ENCODE data around the gene CARD19. TPM values are rescaled to one million over a fixed set of nuclear protein-coding genes. Genes with fewer than 3 reads are reported as not detected.

The CARD19 gene
- total and polyA plus RNA-seq, 5 experiments from 2014 or later = 56.3 to 71.2 (median 62.9) TPM

DNA sequence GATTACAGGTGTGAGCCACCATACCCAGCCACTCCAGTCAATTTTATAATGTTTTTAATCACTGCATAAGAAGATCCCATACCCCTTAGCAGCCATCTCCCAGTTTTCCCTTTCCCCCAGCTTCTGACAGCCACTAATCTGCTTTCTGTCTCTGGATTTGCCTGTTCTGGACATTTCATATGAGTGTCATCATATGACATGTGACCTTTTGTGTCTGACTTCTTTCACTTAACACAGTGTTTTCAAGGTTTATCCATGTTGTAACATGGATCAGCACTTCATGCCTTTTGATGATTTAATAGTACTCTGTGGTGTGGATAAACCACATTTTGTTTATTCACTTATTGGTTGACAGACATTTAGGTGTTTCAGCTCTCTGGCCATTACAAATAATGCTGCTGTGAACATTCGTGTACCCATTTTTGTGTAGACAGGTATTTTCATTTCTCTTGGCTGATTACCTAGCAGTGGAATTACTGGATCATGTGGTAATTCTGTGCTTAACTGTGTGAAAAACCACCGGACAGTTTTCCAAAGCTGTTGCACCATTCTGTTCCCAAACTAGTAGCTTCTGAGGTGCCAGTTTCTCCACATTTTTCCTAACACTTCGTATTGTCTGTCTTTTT is 28.9 kb upstream of the CARD19 start:
- H3K27ac Mint-ChIP-seq = peak overlapping the region; percentile 70 to 100 (median 88)
- peaks cover 4 to 51% (median 11%) of the 10 kb centered on the region in 3 donors for H3K36me3 Mint-ChIP-seq
- DNase-seq = peak in 1 of 10 donors; percentile 28
- ATAC-seq = no peak
- H3K9me3 Mint-ChIP-seq = no peaks in the 10 kb centered on the region
- no peaks in the 10 kb centered on the region for H3K27me3 Mint-ChIP-seq
- H3K4me1 Mint-ChIP-seq = peaks cover 43 to 93% (median 82%) of the 10 kb centered on the region in 4 donors
- H3K4me3 Mint-ChIP-seq = peak overlapping the region in 9 of 10 donors; percentile 3 to 85 (median 35)
- POLR2A ChIA-PET = interaction anchor here (0.6 to 23.1 kb wide), 13 partner anchors 8 to 630 kb away, joined by 3 to 608 read pairs (median 47); partner anchors contain the start of gene CARD19

DNA sequence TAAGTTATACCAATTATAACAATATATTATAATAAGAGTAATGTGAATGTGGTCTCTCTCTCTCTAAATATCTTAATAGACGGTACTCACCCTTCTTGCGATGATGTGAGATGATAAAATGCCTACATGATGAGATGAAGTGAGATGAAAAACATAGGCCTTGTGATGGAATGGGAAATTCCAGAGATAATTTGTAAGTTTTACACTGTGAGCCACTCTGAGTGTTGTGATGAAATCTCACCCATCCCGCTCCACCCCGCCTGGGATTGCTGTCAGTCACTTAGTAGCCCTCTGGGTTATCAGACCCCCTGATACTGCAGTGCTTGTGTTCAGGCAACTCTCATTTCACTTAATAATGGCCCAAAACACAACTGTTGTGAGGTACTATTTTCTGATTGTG is 27.1 kb upstream of the CARD19 start:
- Mint-ChIP-seq H3K27me3 (no peaks in the 10 kb centered on the region), H3K4me3 (peak overlapping the region in 2 of 10 donors; percentile 29 to 36), H3K9me3 (no peaks in the 10 kb centered on the region), H3K4me1 (peaks cover 43 to 92% (median 82%) of the 10 kb centered on the region in 4 donors), H3K27ac (peak overlapping the region in 9 of 10 donors; percentile 58 to 100 (median 84)), H3K36me3 (peaks cover 4 to 54% (median 11%) of the 10 kb centered on the region in 3 donors)
- POLR2A ChIA-PET = interaction anchor here (0.7 to 10.4 kb wide), 2 partner anchors 24 to 30 kb away, joined by 3 to 221 read pairs; partner anchors contain the start of gene CARD19
- peak in 1 of 10 donors; percentile 6 for DNase-seq
- ATAC-seq = no peak

DNA sequence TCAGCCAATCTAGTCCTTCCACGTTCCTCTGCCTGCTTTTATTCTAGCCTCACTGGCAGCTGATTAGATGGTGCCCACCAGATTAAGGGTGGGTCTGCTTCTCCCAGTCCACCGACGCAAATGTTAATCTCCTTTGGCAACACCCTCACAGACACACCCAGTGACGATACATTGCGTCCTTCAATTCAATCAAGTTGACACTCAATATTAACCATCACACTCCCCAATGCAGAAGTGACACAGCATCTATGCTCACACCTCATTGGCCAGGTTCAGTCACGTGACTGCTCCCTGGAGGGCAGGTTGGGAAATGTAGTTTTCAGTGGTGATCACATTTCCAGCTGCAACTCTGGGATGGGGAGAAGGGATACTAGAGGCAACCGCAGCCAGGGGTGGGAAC is 24.6 kb upstream of the CARD19 start:
- H3K27me3 Mint-ChIP-seq = no peaks in the 10 kb centered on the region
- peak in 1 of 2 donors; percentile 36 for ATAC-seq
- H3K27ac Mint-ChIP-seq = peak overlapping the region in 8 of 10 donors; percentile 28 to 93 (median 86)
- peak overlapping the region in 3 of 10 donors; percentile 15 to 37 (median 29) for H3K4me3 Mint-ChIP-seq
- no peak for DNase-seq
- H3K36me3 Mint-ChIP-seq = peaks cover 4 to 56% (median 14%) of the 10 kb centered on the region in 3 donors
- no peaks in the 10 kb centered on the region for H3K9me3 Mint-ChIP-seq
- peaks cover 28 to 90% (median 75%) of the 10 kb centered on the region in 4 donors for H3K4me1 Mint-ChIP-seq
- POLR2A ChIA-PET = interaction anchor here (0.6 to 3.2 kb wide), 10 partner anchors 8 to 383 kb away, joined by 3 to 20 read pairs (median 5); partner anchors contain the start of gene CARD19

DNA sequence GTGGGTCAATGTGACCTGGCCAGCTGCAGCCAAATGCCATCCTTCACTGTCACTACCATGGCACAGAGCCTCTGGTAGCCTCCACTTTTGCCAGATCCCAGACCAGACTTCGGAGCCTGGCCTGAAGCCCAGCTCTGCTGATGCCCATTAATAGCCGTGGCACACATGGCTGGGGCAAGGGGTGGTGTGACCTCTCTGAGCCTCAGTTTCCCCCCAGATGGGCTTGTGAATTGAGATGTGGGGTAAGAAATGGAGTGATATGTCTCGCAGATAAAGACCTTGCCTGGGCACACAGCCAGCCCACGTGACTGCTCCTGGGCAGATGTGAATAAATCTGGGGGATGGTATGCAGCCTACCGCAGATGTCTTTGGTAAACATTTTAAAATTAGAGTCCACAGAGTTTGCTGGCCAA is 23.6 kb upstream of the CARD19 start:
- POLR2A ChIA-PET = interaction anchor here (0.6 to 3.2 kb wide), 11 partner anchors 9 to 382 kb away, joined by 3 to 20 read pairs (median 3); partner anchors contain the start of gene CARD19
- no peaks in the 10 kb centered on the region for H3K27me3 Mint-ChIP-seq
- H3K9me3 Mint-ChIP-seq = no peaks in the 10 kb centered on the region
- H3K4me3 Mint-ChIP-seq = peak overlapping the region; percentile 6 to 74 (median 64)
- peaks cover 0 to 59% (median 12%) of the 10 kb centered on the region in 3 donors for H3K36me3 Mint-ChIP-seq
- peaks cover 27 to 92% (median 75%) of the 10 kb centered on the region in 4 donors for H3K4me1 Mint-ChIP-seq
- ATAC-seq = peak; percentile 49 to 55
- H3K27ac Mint-ChIP-seq = peak overlapping the region; percentile 73 to 93 (median 88)
- DNase-seq = no peak

DNA sequence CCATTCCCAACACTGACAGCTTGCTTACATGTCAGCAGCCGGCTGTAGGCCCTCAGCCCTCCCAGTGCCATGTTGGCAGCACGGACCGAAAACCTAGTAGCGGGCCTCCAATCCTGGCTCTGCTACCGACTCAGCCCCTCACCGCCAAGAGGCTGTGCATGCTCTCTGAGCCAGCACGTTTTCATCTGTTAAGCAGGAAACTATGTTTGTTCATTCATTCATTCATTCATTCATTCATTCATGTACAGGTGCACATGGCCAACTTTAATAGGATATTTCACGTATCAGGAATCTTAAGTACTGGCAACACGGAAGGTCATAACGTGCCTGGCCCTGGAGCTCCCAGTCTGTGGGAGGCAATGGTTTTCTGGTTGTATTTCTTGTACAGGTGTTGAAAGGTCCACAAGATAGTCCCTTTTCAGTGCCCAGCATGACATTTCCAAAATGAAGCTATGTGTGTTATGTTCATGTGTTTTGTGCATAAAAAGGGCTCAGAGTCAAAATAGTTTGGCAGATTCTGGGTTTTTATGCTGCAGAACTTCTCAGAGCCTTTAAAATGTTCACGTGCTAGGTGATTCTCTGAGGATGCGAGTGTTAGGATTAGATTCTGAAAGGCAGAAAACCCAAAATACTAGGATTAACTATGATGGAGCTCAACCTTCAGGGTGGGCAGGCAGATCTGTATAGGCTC is 19.8 kb upstream of the CARD19 start:
- ATAC-seq (no peak), DNase-seq (no peak)
- Mint-ChIP-seq H3K36me3 (peaks cover 0 to 58% (median 13%) of the 10 kb centered on the region in 3 donors), H3K4me1 (peaks cover 23 to 75% (median 54%) of the 10 kb centered on the region in 4 donors), H3K4me3 (no peak overlapping the region), H3K9me3 (no peaks in the 10 kb centered on the region), H3K27ac (peak overlapping the region in 8 of 10 donors; percentile 15 to 88 (median 55)), H3K27me3 (no peaks in the 10 kb centered on the region)
- POLR2A ChIA-PET = interaction anchor here (1.2 to 6.8 kb wide), 5 partner anchors 9 to 16 kb away, joined by 3 to 47 read pairs (median 7); no protein-coding TSS in a partner anchor

DNA sequence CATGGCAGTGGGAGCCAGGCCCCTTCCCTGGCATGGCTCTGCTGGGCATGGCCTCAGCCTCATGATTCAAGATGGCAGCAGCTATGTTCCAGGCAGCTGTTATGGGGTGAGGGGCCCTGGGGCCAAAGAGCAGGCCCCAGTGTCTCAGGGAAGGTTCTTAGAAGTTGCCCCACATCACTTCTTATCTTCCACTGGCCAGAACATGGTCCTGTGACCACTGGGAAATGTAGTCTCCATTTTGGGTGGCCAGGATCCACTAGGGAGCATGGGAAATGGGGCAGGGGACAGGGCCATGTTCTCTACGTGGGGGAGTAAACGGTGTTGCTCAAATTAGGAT is 19.3 kb upstream of the CARD19 start:
- H3K27me3 Mint-ChIP-seq = no peaks in the 10 kb centered on the region
- POLR2A ChIA-PET = interaction anchor here (1.2 to 6.8 kb wide), 4 partner anchors 8 to 15 kb away, joined by 3 to 47 read pairs (median 6); no protein-coding TSS in a partner anchor
- no peak overlapping the region for H3K4me3 Mint-ChIP-seq
- H3K9me3 Mint-ChIP-seq = no peaks in the 10 kb centered on the region
- peak in 1 of 10 donors; percentile 9 for DNase-seq
- no peak for ATAC-seq
- H3K36me3 Mint-ChIP-seq = peaks cover 0 to 59% (median 10%) of the 10 kb centered on the region in 3 donors
- H3K27ac Mint-ChIP-seq = peak overlapping the region in 6 of 10 donors; percentile 30 to 88 (median 55)
- H3K4me1 Mint-ChIP-seq = peaks cover 19 to 75% (median 50%) of the 10 kb centered on the region in 4 donors

DNA sequence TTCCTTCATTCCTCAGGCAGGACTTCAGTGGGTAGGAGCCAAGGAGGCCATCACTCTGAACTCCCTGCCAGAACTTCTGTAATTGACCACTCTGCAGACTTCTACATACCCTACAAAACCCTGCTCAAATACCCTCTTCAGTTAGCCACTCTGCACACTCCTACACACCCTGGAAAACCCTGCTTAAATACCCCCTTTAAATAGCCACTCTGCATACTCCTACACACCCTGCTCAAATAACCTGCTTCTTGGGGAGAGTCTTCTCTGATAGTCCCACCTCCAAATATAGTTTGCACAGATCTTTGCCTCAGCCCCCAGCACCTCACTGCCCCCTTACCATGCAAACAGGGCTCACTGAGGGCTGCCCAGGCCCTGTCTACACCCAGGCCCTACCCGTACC is 18.6 kb upstream of the CARD19 start:
- Mint-ChIP-seq H3K27me3 (no peaks in the 10 kb centered on the region), H3K4me3 (no peak overlapping the region), H3K36me3 (peaks cover 0 to 65% (median 10%) of the 10 kb centered on the region in 3 donors), H3K4me1 (peaks cover 19 to 72% (median 46%) of the 10 kb centered on the region in 4 donors), H3K9me3 (no peaks in the 10 kb centered on the region), H3K27ac (peak overlapping the region; percentile 6 to 93 (median 56))
- POLR2A ChIA-PET = interaction anchor here (1.1 to 6.8 kb wide), 2 partner anchors 12 kb away, joined by 4 to 47 read pairs; no protein-coding TSS in a partner anchor
- DNase-seq = no peak
- no peak for ATAC-seq

DNA sequence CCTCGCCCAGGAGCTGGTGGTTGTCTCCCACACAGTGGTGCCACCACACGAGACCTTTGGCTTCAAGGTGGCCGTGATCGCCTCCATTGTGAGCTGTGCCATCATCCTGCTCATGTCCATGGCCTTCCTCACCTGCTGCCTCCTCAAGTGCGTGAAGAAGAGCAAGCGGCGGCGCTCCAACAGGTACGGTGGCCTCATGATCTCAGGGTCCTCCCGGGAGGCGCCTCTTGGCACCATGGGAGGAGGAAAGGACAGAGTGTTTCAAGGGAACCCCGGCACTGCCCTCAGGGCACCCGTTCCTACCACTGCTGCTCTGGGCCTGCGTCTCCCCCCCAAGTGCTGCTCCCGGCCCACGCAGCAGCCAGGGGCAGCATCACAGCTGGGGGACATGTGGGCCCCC is 18.2 kb upstream of the CARD19 start:
- Mint-ChIP-seq H3K9me3 (no peaks in the 10 kb centered on the region), H3K36me3 (peaks cover 0 to 66% (median 12%) of the 10 kb centered on the region in 3 donors), H3K4me3 (no peak overlapping the region), H3K4me1 (peaks cover 16 to 72% (median 44%) of the 10 kb centered on the region in 4 donors), H3K27me3 (no peaks in the 10 kb centered on the region), H3K27ac (peak overlapping the region in 7 of 10 donors; percentile 30 to 93 (median 58))
- no peak for ATAC-seq
- DNase-seq = peak in 1 of 10 donors; percentile 40
- POLR2A ChIA-PET = interaction anchor here (0.6 to 6.8 kb wide), 3 partner anchors 11 to 85 kb away, joined by 3 to 47 read pairs (median 4); no protein-coding TSS in a partner anchor

DNA sequence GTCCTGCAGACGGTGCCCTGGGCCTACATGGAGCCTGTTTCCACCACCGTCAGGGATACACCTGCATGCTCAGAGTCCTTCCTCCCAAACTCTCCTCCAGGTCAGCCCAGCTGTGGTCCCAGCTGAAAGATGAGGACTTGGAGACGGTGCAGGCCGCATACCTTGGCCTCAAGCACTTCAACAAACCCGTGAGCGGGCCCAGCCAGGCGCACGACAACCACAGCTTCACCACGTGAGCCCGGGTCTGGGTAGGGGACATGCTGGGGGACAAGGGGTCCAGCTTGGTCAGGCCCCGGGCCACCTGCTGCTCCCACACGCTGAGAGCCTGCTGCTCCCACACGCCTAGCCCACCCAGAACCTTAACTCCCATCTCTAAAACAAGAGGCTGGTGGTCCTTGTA is 16.6 kb upstream of the CARD19 start:
- no peak overlapping the region for H3K4me3 Mint-ChIP-seq
- POLR2A ChIA-PET = interaction anchor here (1.1 to 6.8 kb wide), 2 partner anchors 14 to 16 kb away, joined by 3 to 47 read pairs; partner anchors contain the start of gene CARD19
- H3K9me3 Mint-ChIP-seq = no peaks in the 10 kb centered on the region
- ATAC-seq (no peak), DNase-seq (peak in 1 of 10 donors; percentile 23)
- no peaks in the 10 kb centered on the region for H3K27me3 Mint-ChIP-seq
- H3K36me3 Mint-ChIP-seq = peaks cover 0 to 74% (median 15%) of the 10 kb centered on the region in 3 donors
- peak overlapping the region in 2 of 10 donors; percentile 30 to 83 for H3K27ac Mint-ChIP-seq
- peaks cover 18 to 73% (median 46%) of the 10 kb centered on the region in 4 donors for H3K4me1 Mint-ChIP-seq

DNA sequence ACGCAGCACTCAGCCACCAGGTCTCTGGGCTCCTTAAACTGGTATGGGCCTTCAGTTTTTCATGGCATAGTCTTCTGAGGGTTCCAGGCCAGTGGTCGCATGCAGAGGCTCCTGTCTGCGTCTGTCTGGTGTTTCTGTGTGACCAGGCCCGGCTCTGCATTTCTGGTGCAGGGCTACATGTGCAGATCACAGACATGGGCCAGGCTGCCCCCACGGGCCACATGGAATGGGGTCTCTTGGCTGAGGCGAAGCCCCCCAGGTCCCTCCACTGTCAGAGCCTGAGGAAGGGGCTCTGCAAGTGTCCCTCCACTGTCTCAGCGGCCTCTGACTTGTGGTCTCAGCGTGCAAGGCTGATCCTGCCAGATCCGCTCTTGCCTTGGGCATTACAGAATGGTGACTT is 15.6 kb upstream of the CARD19 start:
- peak overlapping the region in 7 of 10 donors; percentile 13 to 79 (median 60) for H3K27ac Mint-ChIP-seq

DNA sequence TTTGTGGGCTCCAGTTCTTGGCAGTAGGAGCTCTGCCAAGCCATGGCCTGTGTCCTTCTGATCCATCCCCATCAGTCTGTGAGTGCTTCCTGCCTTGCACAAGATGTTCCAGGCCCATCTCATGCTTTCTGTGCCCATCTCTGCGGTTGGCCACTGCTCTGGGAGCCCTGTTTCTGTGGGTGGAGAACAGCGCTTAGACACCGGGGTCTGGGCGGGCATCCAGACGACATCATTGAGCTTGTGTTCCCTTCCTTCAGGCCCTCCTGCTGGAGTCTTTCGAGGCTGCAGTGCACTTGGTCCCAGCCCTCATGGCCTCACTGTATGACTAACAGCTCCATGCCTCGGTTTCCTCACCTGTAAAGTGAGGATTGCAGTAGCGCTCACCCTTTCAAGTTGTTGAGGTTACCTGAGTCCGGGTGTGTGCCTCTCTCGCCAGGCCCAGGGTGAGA is 14.9 kb upstream of the CARD19 start:
- no peaks in the 10 kb centered on the region for H3K27me3 Mint-ChIP-seq
- peak in 1 of 10 donors; percentile 52 for DNase-seq
- H3K9me3 Mint-ChIP-seq = no peaks in the 10 kb centered on the region
- no peak for ATAC-seq
- H3K27ac Mint-ChIP-seq = peak overlapping the region in 7 of 10 donors; percentile 59 to 79 (median 67)
- H3K4me3 Mint-ChIP-seq = no peak overlapping the region
- POLR2A ChIA-PET = interaction anchor here (0.6 to 6.6 kb wide), 6 partner anchors 13 to 56 kb away, joined by 3 to 50 read pairs (median 3); partner anchors contain the start of gene CARD19
- H3K36me3 Mint-ChIP-seq = peaks cover 0 to 82% (median 22%) of the 10 kb centered on the region in 3 donors
- peaks cover 16 to 61% (median 33%) of the 10 kb centered on the region in 4 donors for H3K4me1 Mint-ChIP-seq

More for the DNA sequence above, 15.6 kb upstream of the CARD19 start:
- POLR2A ChIA-PET = interaction anchor here (0.7 to 6.8 kb wide), 5 partner anchors 14 to 26 kb away, joined by 3 to 50 read pairs (median 38); partner anchors contain the start of gene CARD19
- DNase-seq (peak in 1 of 10 donors; percentile 41), ATAC-seq (no peak)
- Mint-ChIP-seq H3K27me3 (no peaks in the 10 kb centered on the region), H3K4me3 (no peak overlapping the region), H3K4me1 (peaks cover 16 to 63% (median 37%) of the 10 kb centered on the region in 4 donors), H3K36me3 (peaks cover 0 to 78% (median 18%) of the 10 kb centered on the region in 3 donors), H3K9me3 (no peaks in the 10 kb centered on the region)

DNA sequence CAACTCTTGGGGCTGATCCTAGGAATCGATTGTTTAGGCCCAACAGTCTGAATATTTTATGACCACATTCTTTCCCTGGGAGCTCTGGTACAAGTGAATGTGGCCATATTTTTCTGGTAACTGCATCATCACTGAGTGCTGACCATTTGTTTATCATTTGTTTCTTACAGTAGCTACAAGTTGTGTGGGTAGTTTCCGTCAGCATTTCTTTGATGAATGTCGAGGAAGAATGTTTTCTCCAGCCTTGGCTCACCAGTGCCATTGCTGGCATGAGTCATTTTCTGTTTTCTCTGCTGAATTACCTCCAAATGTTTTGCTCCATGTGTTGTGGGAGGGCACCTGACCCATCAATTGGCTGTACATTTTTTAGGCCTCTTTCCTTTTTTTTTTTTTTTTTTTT is 14.1 kb upstream of the CARD19 start:
- H3K27ac Mint-ChIP-seq = peak overlapping the region in 7 of 10 donors; percentile 17 to 78 (median 61)
- POLR2A ChIA-PET = interaction anchor here (0.6 to 6.6 kb wide), 10 partner anchors 10 to 56 kb away, joined by 3 to 50 read pairs (median 4); partner anchors contain the start of gene CARD19
- DNase-seq = no peak
- peaks cover 16 to 53% (median 30%) of the 10 kb centered on the region in 4 donors for H3K4me1 Mint-ChIP-seq
- H3K36me3 Mint-ChIP-seq = peaks cover 0 to 83% (median 24%) of the 10 kb centered on the region in 3 donors
- H3K9me3 Mint-ChIP-seq = no peaks in the 10 kb centered on the region
- no peak overlapping the region for H3K4me3 Mint-ChIP-seq
- ATAC-seq = no peak
- no peaks in the 10 kb centered on the region for H3K27me3 Mint-ChIP-seq

Data from naive thymus-derived CD8-positive, alpha-beta T cell (primary cell).